Ureter (tissue), 1 donor: ENCODE data around the gene SLC5A10. TPM values are rescaled to one million over a fixed set of nuclear protein-coding genes. Genes with fewer than 3 reads are reported as not detected.

Source experiments
- DNase-seq: peaks from one replicate; pipeline ENCODE4 v3.0.0-alpha.2; 2020; ENCODE audit warnings: low spot score
- total RNA-seq: library from RNA; stranded (reverse); gene quantifications from one replicate; pipeline ENCODE4 v1.2.4, GENCODE V29; 2023
- donor health status: DM: yes; HTN: yes; CAD: no.

The SLC5A10 gene
- total RNA-seq, 1 donor from 2014 or later: not detected

DNA sequence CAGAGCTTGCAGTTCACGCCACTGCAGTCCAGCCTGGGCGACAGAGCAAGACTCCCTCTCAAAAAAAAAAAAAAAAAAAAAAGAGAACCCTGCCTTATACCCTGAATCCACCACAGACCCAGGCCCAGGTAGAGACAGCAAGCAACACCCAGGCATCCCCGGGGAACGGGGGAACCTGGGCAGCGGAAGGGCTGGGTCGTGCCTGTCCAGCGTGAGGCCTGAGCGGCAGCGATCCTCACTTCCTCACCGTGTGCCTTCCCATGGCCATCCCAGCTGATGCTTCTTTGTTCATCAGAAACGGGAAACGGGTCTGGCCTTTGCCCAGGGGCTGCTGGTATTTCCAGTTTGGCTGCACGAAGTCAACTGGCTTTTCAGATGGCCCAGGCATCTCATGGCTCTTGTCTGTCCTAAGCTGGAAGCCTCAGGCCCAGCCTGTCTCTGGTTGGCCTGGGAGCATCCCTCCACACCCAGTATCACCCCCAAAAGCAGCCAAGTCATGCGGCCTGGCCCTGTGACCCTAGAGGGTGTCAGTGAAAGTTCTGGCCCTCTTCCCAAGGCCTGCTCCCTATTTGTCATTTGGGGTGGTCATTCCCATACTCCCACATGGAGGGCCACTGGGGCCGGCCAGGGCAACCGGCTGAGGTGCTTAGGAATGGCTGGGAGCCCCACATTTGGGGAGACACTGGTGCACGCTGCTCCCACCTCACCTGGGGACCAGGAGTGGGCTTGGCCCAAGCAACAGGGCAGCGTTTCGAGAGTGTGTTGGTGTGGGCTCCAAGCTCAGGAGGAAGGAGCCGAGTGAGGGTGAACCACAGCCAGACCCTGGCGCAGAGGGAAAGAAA lies 32.5 kb downstream of the SLC5A10 start:
- DNase-seq: no peak

DNA sequence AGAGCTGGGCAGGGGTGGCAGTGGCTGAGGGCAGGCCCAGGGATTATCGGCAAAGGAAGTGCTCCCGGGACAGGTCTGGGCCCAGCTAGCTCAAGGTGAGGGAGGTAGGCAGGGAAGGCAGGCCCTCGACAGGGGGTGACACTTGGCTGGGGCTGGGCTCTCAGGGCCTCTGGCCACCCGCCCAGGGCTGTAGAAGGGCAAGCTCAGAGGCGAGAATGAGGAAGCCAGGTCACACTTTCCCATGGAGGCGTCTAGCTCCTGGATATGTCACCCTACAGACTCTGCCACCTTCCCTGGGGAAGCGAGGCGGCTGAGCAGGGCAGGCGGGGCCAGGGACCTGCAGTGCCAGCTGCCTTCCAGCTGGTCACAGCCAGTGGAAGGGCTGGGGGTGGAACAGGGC lies 33.5 kb downstream of the SLC5A10 start:
- DNase-seq: no peak

GRCh38 chr17:18986541-18987229 lies 34.7 kb downstream of the SLC5A10 start:
- DNase-seq: no peak

DNA sequence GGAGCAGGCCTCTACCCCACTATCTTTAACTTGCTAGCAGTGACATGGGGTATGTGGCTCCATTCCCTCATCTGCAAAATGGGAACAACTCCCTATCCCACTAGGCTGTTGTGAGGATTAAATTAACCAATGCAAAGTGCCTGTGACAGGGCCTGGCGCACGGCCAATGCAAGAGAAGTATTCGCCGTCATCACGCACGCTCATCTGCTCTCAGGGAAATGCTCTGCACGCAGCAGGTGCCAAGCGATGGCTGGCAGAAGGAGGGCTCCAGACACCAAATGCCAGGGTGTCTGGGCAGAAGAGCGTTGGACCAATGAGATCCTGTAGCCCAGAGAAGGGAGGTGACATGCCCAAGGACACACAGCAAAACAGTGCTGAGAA lies 35.3 kb downstream of the SLC5A10 start:
- DNase-seq: no peak

DNA sequence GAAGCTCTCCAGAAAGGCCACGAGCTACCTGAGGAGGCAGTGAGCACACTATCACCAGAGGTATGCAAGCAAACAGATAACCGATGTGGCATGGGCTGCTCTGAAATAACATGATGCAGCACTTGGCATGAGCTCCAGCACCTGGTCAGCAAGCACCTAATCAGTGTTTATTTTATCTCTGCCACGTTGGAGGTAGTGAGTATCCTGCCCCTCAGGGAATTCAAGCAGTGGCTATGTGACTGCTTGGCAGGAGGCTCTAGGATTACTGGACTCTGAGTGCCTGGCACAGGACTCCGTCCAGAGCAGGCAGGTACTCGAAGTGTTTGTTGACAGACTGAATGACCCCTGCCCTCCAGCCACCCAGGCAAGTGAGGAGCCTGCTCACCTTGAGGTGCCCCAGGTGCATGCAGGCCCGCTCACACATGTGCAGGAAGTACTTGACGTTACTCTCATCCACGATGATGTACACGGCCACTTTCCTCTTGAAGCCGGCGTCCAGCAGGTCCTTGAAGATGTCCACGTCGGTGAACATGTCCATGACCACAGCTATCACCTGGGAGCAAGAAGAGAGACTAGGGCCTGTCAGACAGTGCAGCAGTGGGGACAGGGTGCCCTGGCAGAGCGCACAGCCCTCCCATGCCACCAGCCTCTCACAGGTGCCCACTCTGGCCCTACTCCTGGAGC lies 36.0 kb downstream of the SLC5A10 start:
- DNase-seq: no peak

GRCh38 chr17:18988546-18989173 lies 36.7 kb downstream of the SLC5A10 start:
- DNase-seq: no peak

- no peak for DNase-seq
Observed at GRCh38 chr17:18990331-18990730, 38.4 kb downstream of the SLC5A10 start.

DNA sequence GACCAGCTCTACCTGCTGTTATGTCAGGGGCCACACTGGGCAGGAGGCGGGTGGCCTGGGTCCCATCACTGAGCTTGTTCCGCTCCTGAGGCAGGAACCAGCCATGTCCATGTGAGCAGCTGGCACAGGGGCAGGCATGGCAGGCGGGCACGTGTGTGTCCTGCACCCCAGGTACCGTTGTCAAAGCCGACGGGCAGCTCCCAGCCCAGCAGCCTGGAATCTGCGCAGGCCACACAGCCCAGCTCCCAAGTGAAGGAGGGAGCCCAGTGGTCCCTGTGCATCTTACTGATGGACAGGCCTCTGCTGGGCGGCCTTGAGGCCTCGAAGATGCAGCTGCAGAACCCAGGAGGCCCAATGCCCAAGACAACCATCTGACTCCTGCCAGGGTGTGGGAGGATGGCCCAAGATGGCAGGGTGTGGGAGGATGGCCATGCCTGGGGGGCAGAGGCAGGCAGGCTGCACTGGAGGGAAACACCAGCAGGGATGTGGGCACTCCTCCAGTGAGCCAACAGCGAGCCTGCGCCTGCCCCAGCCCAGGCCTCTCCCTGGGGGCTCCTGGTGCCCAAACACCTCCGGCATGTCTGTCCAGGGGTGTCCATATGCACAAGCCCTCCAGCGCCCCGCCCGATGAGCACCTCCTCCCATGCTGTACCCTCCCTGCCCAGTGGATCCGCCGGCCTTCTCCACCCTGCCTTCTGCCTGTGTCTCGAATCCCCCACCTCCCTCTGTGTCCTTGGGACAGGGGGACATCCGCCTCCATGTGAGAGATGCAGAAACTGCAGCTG lies 39.8 kb downstream of the SLC5A10 start:
- no peak for DNase-seq

DNA sequence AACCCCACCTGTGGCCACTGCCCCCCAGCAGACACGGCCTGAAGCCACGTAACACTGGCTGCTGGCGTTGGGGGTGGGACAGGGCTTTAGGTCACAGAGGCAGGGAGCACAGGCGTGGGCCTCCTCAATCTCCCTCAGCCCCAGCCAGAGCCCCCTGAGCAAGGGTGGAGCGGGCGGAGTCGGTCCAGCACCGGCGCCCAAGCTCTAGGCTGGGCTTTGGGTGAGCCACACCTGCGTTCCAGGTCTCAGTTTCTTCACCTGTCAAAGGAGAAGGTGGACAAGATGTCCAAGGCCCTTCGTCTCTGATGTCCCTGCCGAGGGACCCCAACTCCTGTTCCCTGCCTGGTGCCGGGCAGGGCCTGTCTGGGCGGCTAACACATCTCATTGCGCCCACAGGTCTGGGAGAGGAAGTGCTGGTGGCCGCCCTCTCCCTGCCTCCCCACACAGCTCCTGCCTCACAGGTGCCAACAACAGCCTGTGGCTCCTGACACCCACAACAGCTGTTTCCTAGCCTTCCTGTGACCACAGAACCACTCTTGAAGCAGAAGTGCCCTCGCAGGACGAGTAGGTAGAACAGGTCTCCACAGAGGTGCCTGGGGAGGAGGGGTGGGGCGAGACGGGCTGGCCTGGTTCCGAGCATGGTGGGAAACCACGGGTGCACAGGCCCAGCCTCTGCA lies 40.6 kb downstream of the SLC5A10 start:
- DNase-seq: no peak

GRCh38 chr17:18993905-18994526 lies 42.1 kb downstream of the SLC5A10 start:
- DNase-seq: no peak

DNA sequence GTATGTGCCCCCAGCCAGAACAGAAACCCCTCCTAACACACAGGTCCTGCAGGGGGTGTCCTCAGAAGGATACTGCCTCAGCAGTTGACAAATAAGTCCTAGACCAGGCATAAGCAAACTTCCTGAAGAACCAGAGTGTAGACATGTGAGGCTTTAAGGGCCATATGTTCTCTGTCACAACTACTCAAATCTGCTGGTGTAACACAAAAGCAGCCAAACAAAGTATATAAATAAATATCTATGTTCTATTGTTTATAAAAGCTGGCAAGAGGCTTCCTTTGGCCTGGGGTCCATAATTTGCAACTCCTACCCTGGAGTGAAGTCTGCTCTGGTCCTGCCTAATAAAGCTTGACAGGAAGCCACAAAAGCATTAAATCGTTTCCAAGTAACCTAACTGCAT lies 42.7 kb downstream of the SLC5A10 start:
- DNase-seq: no peak

GRCh38 chr17:18995220-18995619 lies 43.3 kb downstream of the SLC5A10 start:
- no peak for DNase-seq

- no peak for DNase-seq
Observed at GRCh38 chr17:18996458-18996857, 44.5 kb downstream of the SLC5A10 start.

DNA sequence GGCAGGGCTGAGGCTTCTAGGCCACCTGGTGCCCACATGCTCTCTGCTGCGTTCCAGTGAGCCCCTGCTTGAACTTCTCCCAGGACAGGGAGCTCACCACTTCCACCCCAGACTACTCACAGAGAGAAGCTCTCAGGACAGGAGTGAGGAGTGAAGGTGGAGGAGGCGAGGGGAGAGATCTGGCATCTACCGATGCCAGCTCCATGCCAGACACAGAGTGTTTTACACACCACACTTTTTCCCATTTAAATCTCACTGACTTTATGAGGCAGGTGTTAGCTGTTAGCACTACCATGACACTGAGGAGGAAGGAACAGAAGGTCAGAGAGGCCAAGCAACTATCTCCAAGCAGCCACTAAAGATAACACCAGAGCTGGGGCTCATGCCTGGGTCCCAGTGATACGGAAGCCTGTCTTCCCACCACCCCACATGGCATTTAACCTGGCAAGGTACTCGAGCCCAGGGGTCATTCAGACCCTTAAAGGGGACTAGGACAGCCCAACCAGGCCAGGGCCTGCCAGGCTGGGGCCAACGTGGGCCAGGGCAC lies 45.8 kb downstream of the SLC5A10 start:
- DNase-seq: no peak

GRCh38 chr17:18999394-18999793 lies 47.4 kb downstream of the SLC5A10 start:
- no peak for DNase-seq

DNA sequence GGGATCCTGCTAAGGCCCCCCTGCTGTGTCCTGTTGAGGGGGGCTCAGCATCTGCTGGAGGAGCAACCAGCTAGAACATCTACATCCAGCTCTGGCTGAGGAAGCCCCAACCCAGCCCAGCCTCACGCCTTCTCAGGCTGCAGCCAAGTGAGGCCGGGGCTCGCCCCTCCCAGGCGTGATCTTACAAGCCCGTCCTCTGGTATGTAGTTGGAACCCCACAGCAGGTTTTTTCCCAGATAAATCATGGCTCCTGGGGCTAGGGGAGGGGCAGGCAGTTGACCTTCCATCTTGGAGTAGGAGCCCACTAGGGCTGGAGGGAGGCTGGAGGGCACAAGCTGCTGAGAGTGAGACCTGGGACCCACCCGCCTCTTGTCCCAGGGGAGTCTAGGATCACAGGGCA lies 47.9 kb downstream of the SLC5A10 start:
- DNase-seq: no peak

GRCh38 chr17:19000531-19001325 lies 48.8 kb downstream of the SLC5A10 start:
- DNase-seq: no peak

GRCh38 chr17:19001907-19002590 lies 50.1 kb downstream of the SLC5A10 start:
- DNase-seq: no peak
